Measurements from ENCODE around the gene DCLK1.

DCLK1 gene

DNA sequence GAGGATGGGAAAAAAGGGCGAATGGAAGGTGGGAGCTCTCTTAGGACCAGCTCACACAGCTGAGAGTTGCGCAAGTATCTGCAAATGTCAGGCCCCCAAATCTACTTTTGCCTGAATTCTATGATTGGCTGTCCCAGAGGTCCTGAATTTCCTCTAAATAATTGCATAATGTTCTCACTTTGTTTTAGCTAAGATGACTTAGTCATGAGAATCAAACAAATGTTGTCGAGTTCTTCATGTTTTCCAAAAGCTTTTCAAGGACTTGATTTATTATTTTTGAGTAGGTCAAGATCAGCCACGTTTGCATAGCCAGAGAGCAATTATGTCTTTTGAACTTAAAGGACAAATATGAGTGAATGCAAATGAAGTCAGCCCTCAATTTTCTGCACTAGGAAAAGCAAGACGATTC, 408.1 kb downstream of the DCLK1 start:
- Histone ChIP-seq H2AFZ (ENCODE audit: low read depth) (no peak overlapping the region), H3K9ac (no peak overlapping the region), H3K27ac (no peak overlapping the region), H3K36me3 (ENCODE audit: insufficient read depth) (no peaks in the 10 kb centered on the region), H3K4me3 (IDR thresholded peaks at IDR 0.05; ENCODE audit: insufficient read depth, low read depth, low read length) (no peak overlapping the region), H3K4me1 (ENCODE audit: low read depth, poor library complexity, severe bottlenecking) (no peaks in the 10 kb centered on the region), H3K4me2 (no peak overlapping the region), H4K20me1 (ENCODE audit: insufficient read depth) (no peaks in the 10 kb centered on the region), H3K27me3 (ENCODE audit: insufficient read depth, low read depth) (no peaks in the 10 kb centered on the region), H3K79me2 (ENCODE audit: insufficient read depth, low read depth) (no peaks in the 10 kb centered on the region)
- TF ChIP-seq, protein P1, sequence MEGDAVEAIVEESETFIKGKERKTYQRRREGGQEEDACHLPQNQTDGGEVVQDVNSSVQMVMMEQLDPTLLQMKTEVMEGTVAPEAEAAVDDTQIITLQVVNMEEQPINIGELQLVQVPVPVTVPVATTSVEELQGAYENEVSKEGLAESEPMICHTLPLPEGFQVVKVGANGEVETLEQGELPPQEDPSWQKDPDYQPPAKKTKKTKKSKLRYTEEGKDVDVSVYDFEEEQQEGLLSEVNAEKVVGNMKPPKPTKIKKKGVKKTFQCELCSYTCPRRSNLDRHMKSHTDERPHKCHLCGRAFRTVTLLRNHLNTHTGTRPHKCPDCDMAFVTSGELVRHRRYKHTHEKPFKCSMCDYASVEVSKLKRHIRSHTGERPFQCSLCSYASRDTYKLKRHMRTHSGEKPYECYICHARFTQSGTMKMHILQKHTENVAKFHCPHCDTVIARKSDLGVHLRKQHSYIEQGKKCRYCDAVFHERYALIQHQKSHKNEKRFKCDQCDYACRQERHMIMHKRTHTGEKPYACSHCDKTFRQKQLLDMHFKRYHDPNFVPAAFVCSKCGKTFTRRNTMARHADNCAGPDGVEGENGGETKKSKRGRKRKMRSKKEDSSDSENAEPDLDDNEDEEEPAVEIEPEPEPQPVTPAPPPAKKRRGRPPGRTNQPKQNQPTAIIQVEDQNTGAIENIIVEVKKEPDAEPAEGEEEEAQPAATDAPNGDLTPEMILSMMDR (conservative IDR thresholded peaks at IDR 0.05; ENCODE audit: low read depth, low read length): no peak

GRCh38 chr13:35722458-35723052, 408.6 kb downstream of the DCLK1 start:
- Histone ChIP-seq H3K4me3 (IDR thresholded peaks at IDR 0.05; ENCODE audit: insufficient read depth, low read depth, low read length) (no peak overlapping the region), H4K20me1 (ENCODE audit: insufficient read depth) (no peaks in the 10 kb centered on the region), H2AFZ (ENCODE audit: low read depth) (no peak overlapping the region), H3K4me1 (ENCODE audit: low read depth, poor library complexity, severe bottlenecking) (no peaks in the 10 kb centered on the region), H3K4me2 (no peak overlapping the region), H3K9ac (no peak overlapping the region), H3K27me3 (ENCODE audit: insufficient read depth, low read depth) (no peaks in the 10 kb centered on the region), H3K36me3 (ENCODE audit: insufficient read depth) (no peaks in the 10 kb centered on the region), H3K79me2 (ENCODE audit: insufficient read depth, low read depth) (no peaks in the 10 kb centered on the region), H3K27ac (no peak overlapping the region)
- TF ChIP-seq, protein P1 (conservative IDR thresholded peaks at IDR 0.05; ENCODE audit: low read depth, low read length): no peak

- no peak overlapping the region; the same call in 1 of the 2 replicates for H2AFZ ChIP-seq (ENCODE audit: low read depth)
- H3K4me1 ChIP-seq (ENCODE audit: low read depth, poor library complexity, severe bottlenecking): no peaks in the 10 kb centered on the region
- TF ChIP-seq, protein P1 (conservative IDR thresholded peaks at IDR 0.05; ENCODE audit: low read depth, low read length): peak; percentile 84
- H3K4me3 ChIP-seq (IDR thresholded peaks at IDR 0.05; ENCODE audit: insufficient read depth, low read depth, low read length): no peak overlapping the region
- no peaks in the 10 kb centered on the region for H3K79me2 ChIP-seq (ENCODE audit: insufficient read depth, low read depth)
- no peaks in the 10 kb centered on the region for H3K36me3 ChIP-seq (ENCODE audit: insufficient read depth)
- H3K27ac ChIP-seq: no peak overlapping the region
- no peak overlapping the region for H3K9ac ChIP-seq
- no peaks in the 10 kb centered on the region for H3K27me3 ChIP-seq (ENCODE audit: insufficient read depth, low read depth)
- no peak overlapping the region for H3K4me2 ChIP-seq
- H4K20me1 ChIP-seq (ENCODE audit: insufficient read depth): no peaks in the 10 kb centered on the region
These were observed 410.3 kb downstream of the DCLK1 start for GRCh38 chr13:35720690-35721554.

DNA sequence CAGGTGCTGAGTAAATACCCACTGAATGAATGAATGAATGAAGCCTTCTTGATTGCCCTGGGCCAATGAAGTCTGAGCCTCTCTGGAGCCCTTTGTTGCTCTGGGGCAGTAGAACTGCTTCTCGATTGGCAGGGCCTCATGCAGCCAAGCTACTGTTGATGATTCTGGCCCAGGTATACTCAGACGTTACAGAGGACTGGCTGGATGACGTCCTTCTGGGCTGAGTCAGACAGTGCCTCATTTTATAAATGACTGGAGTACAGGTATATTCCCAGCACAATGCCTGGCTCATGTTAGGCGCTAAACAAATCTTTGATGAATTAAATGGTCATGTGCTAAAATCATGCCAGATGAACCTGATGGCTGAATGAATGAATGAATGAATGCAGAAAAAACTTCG, 410.9 kb downstream of the DCLK1 start:
- H3K36me3 ChIP-seq (ENCODE audit: insufficient read depth): no peaks in the 10 kb centered on the region
- H3K4me1 ChIP-seq (ENCODE audit: low read depth, poor library complexity, severe bottlenecking): no peaks in the 10 kb centered on the region
- H3K79me2 ChIP-seq (ENCODE audit: insufficient read depth, low read depth): no peaks in the 10 kb centered on the region
- H3K4me3 ChIP-seq (IDR thresholded peaks at IDR 0.05; ENCODE audit: insufficient read depth, low read depth, low read length): no peak overlapping the region
- no peak overlapping the region for H2AFZ ChIP-seq (ENCODE audit: low read depth)
- H3K4me2 ChIP-seq: no peak overlapping the region
- no peaks in the 10 kb centered on the region for H3K27me3 ChIP-seq (ENCODE audit: insufficient read depth, low read depth)
- TF ChIP-seq, protein P1 (conservative IDR thresholded peaks at IDR 0.05; ENCODE audit: low read depth, low read length): no peak
- H3K9ac ChIP-seq: no peak overlapping the region
- H3K27ac ChIP-seq: no peak overlapping the region
- no peaks in the 10 kb centered on the region for H4K20me1 ChIP-seq (ENCODE audit: insufficient read depth)
